ENCODE data around the gene ANAPC7.

DNA sequence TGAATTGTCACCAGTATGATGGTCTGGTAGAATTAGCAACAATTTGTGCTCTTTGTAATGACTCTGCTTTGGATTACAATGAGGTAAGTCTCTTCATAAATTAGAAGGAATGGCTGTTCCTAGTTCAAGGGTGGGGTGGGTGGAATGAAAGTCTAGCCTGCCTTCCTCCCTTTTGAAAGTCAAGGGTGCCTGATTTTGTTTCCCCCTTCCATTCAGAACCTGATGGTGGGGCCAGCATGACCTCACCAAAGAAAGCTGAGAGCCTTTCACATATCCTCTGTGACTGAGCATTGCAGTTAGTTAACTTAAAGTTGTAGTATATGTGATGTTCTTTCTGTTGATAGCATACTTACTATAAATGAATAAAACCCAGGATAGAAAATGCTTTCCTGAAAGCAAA lies 70.3 kb downstream of the ANAPC7 start:
- TF ChIP-seq POLR2A (IDR thresholded peaks at IDR 0.05; ENCODE audit: insufficient read depth in 1 of 2, low read depth in 2 of 2, low read length in 2 of 2) (no peak), RXRA (CRISPR knock-in tag; IDR thresholded peaks at IDR 0.05) (no peak), TEAD2 (CRISPR knock-in tag; IDR thresholded peaks at IDR 0.05) (no peak), ZMAT3 (CRISPR knock-in tag; conservative IDR thresholded peaks at IDR 0.05) (no peak)
- TF ChIP-seq, protein P1, sequence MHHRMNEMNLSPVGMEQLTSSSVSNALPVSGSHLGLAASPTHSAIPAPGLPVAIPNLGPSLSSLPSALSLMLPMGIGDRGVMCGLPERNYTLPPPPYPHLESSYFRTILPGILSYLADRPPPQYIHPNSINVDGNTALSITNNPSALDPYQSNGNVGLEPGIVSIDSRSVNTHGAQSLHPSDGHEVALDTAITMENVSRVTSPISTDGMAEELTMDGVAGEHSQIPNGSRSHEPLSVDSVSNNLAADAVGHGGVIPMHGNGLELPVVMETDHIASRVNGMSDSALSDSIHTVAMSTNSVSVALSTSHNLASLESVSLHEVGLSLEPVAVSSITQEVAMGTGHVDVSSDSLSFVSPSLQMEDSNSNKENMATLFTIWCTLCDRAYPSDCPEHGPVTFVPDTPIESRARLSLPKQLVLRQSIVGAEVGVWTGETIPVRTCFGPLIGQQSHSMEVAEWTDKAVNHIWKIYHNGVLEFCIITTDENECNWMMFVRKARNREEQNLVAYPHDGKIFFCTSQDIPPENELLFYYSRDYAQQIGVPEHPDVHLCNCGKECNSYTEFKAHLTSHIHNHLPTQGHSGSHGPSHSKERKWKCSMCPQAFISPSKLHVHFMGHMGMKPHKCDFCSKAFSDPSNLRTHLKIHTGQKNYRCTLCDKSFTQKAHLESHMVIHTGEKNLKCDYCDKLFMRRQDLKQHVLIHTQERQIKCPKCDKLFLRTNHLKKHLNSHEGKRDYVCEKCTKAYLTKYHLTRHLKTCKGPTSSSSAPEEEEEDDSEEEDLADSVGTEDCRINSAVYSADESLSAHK (CRISPR knock-in tag; IDR thresholded peaks at IDR 0.05; ENCODE audit: borderline replicate concordance), result no peak
- TF ChIP-seq, protein P2, sequence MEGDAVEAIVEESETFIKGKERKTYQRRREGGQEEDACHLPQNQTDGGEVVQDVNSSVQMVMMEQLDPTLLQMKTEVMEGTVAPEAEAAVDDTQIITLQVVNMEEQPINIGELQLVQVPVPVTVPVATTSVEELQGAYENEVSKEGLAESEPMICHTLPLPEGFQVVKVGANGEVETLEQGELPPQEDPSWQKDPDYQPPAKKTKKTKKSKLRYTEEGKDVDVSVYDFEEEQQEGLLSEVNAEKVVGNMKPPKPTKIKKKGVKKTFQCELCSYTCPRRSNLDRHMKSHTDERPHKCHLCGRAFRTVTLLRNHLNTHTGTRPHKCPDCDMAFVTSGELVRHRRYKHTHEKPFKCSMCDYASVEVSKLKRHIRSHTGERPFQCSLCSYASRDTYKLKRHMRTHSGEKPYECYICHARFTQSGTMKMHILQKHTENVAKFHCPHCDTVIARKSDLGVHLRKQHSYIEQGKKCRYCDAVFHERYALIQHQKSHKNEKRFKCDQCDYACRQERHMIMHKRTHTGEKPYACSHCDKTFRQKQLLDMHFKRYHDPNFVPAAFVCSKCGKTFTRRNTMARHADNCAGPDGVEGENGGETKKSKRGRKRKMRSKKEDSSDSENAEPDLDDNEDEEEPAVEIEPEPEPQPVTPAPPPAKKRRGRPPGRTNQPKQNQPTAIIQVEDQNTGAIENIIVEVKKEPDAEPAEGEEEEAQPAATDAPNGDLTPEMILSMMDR (CRISPR knock-in tag; IDR thresholded peaks at IDR 0.05), result no peak
- TF ChIP-seq, protein P3, sequence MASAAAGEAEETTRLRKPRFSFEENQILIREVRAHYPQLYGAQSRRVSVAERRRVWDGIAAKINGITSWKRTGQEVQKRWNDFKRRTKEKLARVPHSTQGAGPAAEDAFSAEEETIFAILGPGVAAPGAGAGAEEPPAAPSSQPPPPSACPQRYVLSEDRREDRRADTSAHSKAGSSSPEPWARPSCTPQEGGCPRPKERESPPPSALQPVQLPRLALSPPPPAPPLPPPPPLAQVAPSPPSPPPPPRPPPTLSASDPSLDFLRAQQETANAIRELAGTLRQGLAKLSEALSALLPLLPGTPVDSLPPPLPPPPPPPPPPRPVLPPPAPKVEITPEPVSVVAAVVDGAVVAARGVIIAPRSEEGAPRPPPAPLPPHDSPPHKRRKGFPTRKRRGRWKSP (CRISPR knock-in tag; IDR thresholded peaks at IDR 0.05), result no peak
- TF ChIP-seq, protein P4, sequence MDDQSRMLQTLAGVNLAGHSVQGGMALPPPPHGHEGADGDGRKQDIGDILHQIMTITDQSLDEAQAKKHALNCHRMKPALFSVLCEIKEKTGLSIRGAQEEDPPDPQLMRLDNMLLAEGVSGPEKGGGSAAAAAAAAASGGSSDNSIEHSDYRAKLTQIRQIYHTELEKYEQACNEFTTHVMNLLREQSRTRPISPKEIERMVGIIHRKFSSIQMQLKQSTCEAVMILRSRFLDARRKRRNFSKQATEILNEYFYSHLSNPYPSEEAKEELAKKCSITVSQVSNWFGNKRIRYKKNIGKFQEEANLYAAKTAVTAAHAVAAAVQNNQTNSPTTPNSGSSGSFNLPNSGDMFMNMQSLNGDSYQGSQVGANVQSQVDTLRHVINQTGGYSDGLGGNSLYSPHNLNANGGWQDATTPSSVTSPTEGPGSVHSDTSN (CRISPR knock-in tag; IDR thresholded peaks at IDR 0.05; ENCODE audit: borderline replicate concordance), result no peak
- TF ChIP-seq, protein P5, sequence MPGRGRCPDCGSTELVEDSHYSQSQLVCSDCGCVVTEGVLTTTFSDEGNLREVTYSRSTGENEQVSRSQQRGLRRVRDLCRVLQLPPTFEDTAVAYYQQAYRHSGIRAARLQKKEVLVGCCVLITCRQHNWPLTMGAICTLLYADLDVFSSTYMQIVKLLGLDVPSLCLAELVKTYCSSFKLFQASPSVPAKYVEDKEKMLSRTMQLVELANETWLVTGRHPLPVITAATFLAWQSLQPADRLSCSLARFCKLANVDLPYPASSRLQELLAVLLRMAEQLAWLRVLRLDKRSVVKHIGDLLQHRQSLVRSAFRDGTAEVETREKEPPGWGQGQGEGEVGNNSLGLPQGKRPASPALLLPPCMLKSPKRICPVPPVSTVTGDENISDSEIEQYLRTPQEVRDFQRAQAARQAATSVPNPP (CRISPR knock-in tag; IDR thresholded peaks at IDR 0.05), result no peak

Data from HepG2 (cell line).